ENCODE measurements around the gene PJVK. TPM values are rescaled to one million over a fixed set of nuclear protein-coding genes. Genes with fewer than 3 reads are reported as not detected.
"Not testable (repeated sequence)": the region's sequence is repeated elsewhere in the genome, so short reads cannot be mapped to it uniquely, and the experiment has no call there.

PJVK gene
- total RNA-seq, 1 experiment from 2014 or later, result 3.7 TPM

- intact Hi-C loops (cut with micrococcal nuclease; ENCODE audit: unreplicated experiment), result no loop called here
- Histone ChIP-seq H3K9me3 (ENCODE audit: control insufficient read depth, insufficient read depth, low read depth, low read length) (no peaks in the 10 kb centered on the region; the same call in 1 of the 2 replicates), H3K27ac (ENCODE audit: low read length) (no peak overlapping the region), H3K36me3 (ENCODE audit: control insufficient read depth, insufficient read depth, low read length) (no peaks in the 10 kb centered on the region), H3K27me3 (ENCODE audit: control insufficient read depth, insufficient read depth, low read length) (no peaks in the 10 kb centered on the region), H3K4me1 (ENCODE audit: control insufficient read depth, insufficient read depth, low read length) (no peaks in the 10 kb centered on the region), H3K4me3 (ENCODE audit: low read depth in 2 of 2, low read length in 2 of 2) (no peak overlapping the region)
- ATAC-seq, result no peak
- POLR2A ChIA-PET, result no interaction called here
- no TSS peak for BruUV-seq (replicated peaks)
- DNase-seq (ENCODE audit: low read depth, low spot score), result no peak
- in situ Hi-C loops (cut with HindIII; ENCODE audit: low pct_unique_long_range_greater_than_20kb, low sequenced_read_pairs), result loop anchor here (10.0 kb wide), 1 partner anchor 297 kb away; no protein-coding TSS in a partner anchor
- no peak for TF ChIP-seq TCF7L2 (IDR thresholded peaks at IDR 0.05; ENCODE audit: low read depth, low read length)
- TF ChIP-seq POLR2AphosphoS5 (IDR thresholded peaks at IDR 0.05; ENCODE audit: low read depth, low read length), result no peak
- TF ChIP-seq CTCF (IDR thresholded peaks at IDR 0.05), result no peak
- no peak for TF ChIP-seq SIN3A (IDR thresholded peaks at IDR 0.05; ENCODE audit: borderline replicate concordance, insufficient read depth, low read depth, low read length)
- TF ChIP-seq REST (IDR thresholded peaks at IDR 0.05; ENCODE audit: insufficient read depth in 1 of 2, low read depth in 2 of 2, low read length in 1 of 2), result no peak
- CTCF ChIA-PET, result no interaction called here
Measured at GRCh38 chr2:178422097-178422496, 29.1 kb upstream of the PJVK start.

GRCh38 chr2:178423746-178424145 is 27.4 kb upstream of the PJVK start:
- BruUV-seq (replicated peaks); H3K9me3 ChIP-seq (ENCODE audit: control insufficient read depth, insufficient read depth, low read depth, low read length); POLR2A ChIA-PET; H3K27me3 ChIP-seq (ENCODE audit: control insufficient read depth, insufficient read depth, low read length); ATAC-seq; H3K4me1 ChIP-seq (ENCODE audit: control insufficient read depth, insufficient read depth, low read length); CTCF ChIA-PET; H3K27ac ChIP-seq (ENCODE audit: low read length); DNase-seq (ENCODE audit: low read depth, low spot score); H3K4me3 ChIP-seq (ENCODE audit: low read depth in 2 of 2, low read length in 2 of 2); intact Hi-C loops (cut with micrococcal nuclease; ENCODE audit: unreplicated experiment); H3K36me3 ChIP-seq (ENCODE audit: control insufficient read depth, insufficient read depth, low read length): not testable (repeated sequence)
- in situ Hi-C loops (cut with HindIII; ENCODE audit: low pct_unique_long_range_greater_than_20kb, low sequenced_read_pairs), result loop anchor here (10.0 kb wide), 1 partner anchor 299 kb away; no protein-coding TSS in a partner anchor

GRCh38 chr2:178425255-178425827 is 25.8 kb upstream of the PJVK start:
- BruUV-seq (replicated peaks), result no TSS peak
- TF ChIP-seq POLR2AphosphoS5 (IDR thresholded peaks at IDR 0.05; ENCODE audit: low read depth, low read length), result no peak
- TF ChIP-seq SIN3A (IDR thresholded peaks at IDR 0.05; ENCODE audit: borderline replicate concordance, insufficient read depth, low read depth, low read length), result no peak
- TF ChIP-seq CTCF (IDR thresholded peaks at IDR 0.05), result no peak
- DNase-seq (ENCODE audit: low read depth, low spot score) (no peak), ATAC-seq (no peak)
- Histone ChIP-seq H3K9me3 (ENCODE audit: control insufficient read depth, insufficient read depth, low read depth, low read length) (no peaks in the 10 kb centered on the region; the same call in 1 of the 2 replicates), H3K27ac (ENCODE audit: low read length) (no peak overlapping the region), H3K4me1 (ENCODE audit: control insufficient read depth, insufficient read depth, low read length) (no peaks in the 10 kb centered on the region), H3K4me3 (ENCODE audit: low read depth in 2 of 2, low read length in 2 of 2) (no peak overlapping the region), H3K27me3 (ENCODE audit: control insufficient read depth, insufficient read depth, low read length) (no peaks in the 10 kb centered on the region), H3K36me3 (ENCODE audit: control insufficient read depth, insufficient read depth, low read length) (no peaks in the 10 kb centered on the region)
- CTCF ChIA-PET, result no interaction called here
- POLR2A ChIA-PET, result no interaction called here
- in situ Hi-C loops (cut with HindIII; ENCODE audit: low pct_unique_long_range_greater_than_20kb, low sequenced_read_pairs), result loop anchor here (10.0 kb wide), 1 partner anchor 301 kb away; no protein-coding TSS in a partner anchor
- intact Hi-C loops (cut with micrococcal nuclease; ENCODE audit: unreplicated experiment), result no loop called here
